Large intestine (tissue), 3 donors: ENCODE measurements around the gene CASS4. TPM values are rescaled to one million over a fixed set of nuclear protein-coding genes. Genes with fewer than 3 reads are reported as not detected.
"Not testable (repeated sequence)": the region's sequence is repeated elsewhere in the genome, so short reads cannot be mapped to it uniquely, and the experiment has no call there.

Experiments used
- DNase-seq, 2 donors: peaks; one replicate each; pipeline versions ENCODE4 v3.0.0 to v3.0.0-alpha.2; 2013
- H3K27ac ChIP-seq: one replicate; pipeline ENCODE4 v1.5.1; 2013; ENCODE audit warnings: low read length
- H3K27me3 ChIP-seq: 2 replicates; pipeline ENCODE4 v1.6.1; 2013; ENCODE audit warnings: low read length; ENCODE audit not compliant: control insufficient read depth, insufficient read depth
- H3K36me3 ChIP-seq: 2 replicates; pipeline ENCODE4 v1.6.1; 2013; ENCODE audit warnings: low read length; ENCODE audit not compliant: control insufficient read depth, insufficient read depth
- H3K4me1 ChIP-seq: one replicate; pipeline ENCODE4 v1.6.1; 2013; ENCODE audit warnings: low read length; ENCODE audit not compliant: control insufficient read depth, insufficient read depth
- H3K4me3 ChIP-seq: one replicate; pipeline ENCODE4 v1.5.1; 2013; ENCODE audit warnings: low read length
- H3K9me3 ChIP-seq: one replicate; pipeline ENCODE4 v1.6.1; 2013; ENCODE audit warnings: mild to moderate bottlenecking, low read depth, low read length, moderate library complexity; ENCODE audit not compliant: control insufficient read depth
- WGBS: methylation state at CpG from one replicate; pipeline ENCODE4 v1.1.5; 2013; ENCODE audit warnings: low lambda C conversion rate; ENCODE audit not compliant: insufficient coverage; 5-methylcytosine and 5-hydroxymethylcytosine counted together
- polyA plus RNA-seq: library from polyadenylated mRNA; unstranded; fragments of 120-200 nt; gene quantifications from one replicate; pipeline ENCODE4 v1.2.1, GENCODE V29; 2013

CASS4 gene
- polyA plus RNA-seq, 1 donor, result 1.2 TPM

DNA sequence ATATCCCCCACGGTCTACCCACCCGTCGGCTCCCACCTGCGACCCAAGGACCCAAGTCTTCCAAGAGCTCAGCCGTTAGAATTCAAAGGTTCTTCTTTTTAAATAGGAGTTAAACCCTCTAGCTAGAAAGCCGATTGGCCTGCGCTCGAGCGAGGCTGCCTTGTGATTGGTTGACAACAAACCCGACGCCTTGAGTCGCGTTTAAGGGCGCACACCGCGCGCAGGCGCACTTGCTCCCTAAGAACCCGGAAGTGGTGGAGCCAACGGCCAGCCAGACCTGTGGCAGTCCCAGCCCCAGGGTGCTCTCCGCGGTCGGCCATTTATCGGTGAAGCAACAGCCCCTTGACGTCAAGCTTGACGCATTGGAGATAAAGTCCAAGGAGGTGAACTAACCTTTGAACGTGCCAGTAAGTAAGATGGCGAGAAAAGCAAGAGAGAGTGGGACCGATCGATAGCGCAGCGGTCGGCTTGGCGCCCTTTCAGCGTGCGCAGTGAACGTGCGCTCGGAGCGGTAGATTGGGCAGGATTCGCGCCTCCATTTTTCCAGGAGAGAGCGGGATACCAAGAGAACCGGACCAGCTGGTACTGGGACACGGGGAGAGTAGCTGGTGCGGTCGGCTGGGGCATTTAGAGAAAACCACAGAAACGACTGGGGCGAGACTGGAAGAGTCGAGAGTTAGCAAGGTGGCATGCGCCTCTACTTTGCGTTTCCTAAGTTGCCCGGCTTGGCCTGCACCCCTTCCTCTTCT is 19.8 kb upstream of the CASS4 start, which contains the start of the genes AURKA and CSTF1:
Gene AURKA (minus strand): TSS at position 84 of the 749 bp plus-strand sequence. CDS start 4,018 bp downstream, outside the sequence.
Gene CSTF1 (plus strand): TSS at position 514 of the 749 bp plus-strand sequence. CDS start 2,908 bp downstream, outside the sequence.
- no CpG with 5 or more reads among the region's 53 CpGs for WGBS
- Histone ChIP-seq H3K27ac (peak within 1 kb of the TSS; percentile 76), H3K4me1 (peaks cover 4% of the 10 kb centered on the region), H3K36me3 (peaks cover 28% of the 10 kb centered on the region), H3K4me3 (peak within 1 kb of the TSS; percentile 78), H3K9me3 (no peaks in the 10 kb centered on the region), H3K27me3 (no peaks in the 10 kb centered on the region)
- peak; percentile 100 for DNase-seq

DNA sequence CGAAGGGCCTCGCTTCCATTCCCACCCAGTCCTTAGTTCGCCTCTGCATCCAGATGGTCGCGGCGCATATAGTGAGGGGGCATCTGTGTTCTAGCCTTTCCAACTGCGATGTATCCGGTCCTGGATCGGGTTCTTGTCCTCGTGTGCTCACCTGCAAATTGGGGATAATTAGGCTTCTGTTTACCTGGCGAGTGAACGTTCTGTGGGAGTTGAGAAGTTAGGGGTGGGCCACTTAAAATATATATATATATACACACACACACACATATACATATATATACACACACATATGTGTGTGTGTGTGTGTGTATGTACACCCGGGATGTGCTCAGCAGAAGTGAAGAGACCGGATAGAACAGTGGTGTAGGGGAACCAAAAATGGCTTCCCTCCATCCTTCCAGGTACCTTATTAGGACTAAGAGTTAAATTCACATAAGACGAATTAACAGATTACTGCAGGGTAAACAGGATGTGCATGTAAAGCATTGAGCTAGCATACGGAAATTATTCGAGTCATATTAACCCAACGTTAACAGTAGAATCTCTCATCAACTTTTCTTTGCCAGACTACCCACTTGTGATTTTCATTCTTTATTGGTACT is 19.1 kb upstream of the CASS4 start:
- Histone ChIP-seq H3K4me1 (peaks cover 4% of the 10 kb centered on the region), H3K36me3 (peaks cover 33% of the 10 kb centered on the region), H3K27ac (peak overlapping the region; percentile 76), H3K27me3 (no peaks in the 10 kb centered on the region), H3K9me3 (no peaks in the 10 kb centered on the region), H3K4me3 (peak overlapping the region; percentile 78)
- DNase-seq, result peak in 1 of 2 donors; percentile 29
- WGBS, result 8% methylated on average over 2 of the region's 18 CpGs

DNA sequence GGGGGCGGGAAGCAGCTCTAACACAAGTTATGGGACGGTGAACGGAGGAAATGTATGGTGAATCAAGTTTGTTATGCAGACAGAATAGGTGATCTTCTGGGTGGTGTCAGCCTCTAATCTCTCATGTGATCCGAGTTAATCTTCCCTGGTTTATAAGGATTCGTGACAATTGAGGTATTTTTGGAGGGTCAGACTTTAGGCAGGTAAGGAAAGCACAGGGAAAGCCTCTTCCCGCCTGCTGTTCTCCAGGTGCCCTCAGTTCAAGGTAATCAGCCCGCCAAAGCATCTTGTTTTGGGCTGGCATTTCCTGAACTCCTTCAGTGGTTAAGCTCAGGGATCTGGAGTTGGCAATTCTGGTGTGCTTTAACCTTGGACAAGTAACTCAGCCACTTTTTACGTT is 18.4 kb upstream of the CASS4 start:
- Histone ChIP-seq H3K9me3 (no peaks in the 10 kb centered on the region), H3K4me3 (peak overlapping the region; percentile 78), H3K27me3 (no peaks in the 10 kb centered on the region), H3K4me1 (peaks cover 4% of the 10 kb centered on the region), H3K36me3 (peaks cover 34% of the 10 kb centered on the region), H3K27ac (no peak overlapping the region)
- peak in 1 of 2 donors; percentile 24 for DNase-seq
- WGBS, result no CpG with 5 or more reads among the region's 8 CpGs

DNA sequence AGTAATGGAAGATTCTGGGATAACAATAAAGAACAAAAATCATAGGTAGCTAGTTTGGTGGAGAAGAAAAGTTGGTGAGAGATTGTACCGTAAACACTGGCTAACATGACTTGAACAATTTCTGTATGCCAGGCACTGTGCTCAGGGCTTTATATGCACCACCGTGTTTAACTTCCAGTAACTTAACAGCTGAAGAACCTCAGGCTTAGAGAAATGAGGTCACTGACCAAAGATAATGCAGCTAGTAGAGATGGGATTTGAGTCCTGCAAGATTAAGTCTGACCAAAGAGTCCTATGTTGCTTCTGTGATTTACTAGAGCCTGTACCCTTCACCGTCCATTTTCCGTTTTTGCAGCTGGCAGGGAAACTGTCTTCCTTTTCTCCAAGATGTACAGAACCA is 16.9 kb upstream of the CASS4 start:
- H3K36me3 ChIP-seq, result peaks cover 40% of the 10 kb centered on the region
- H3K4me3 ChIP-seq, result no peak overlapping the region
- peaks cover 4% of the 10 kb centered on the region for H3K4me1 ChIP-seq
- DNase-seq, result no peak
- 80% methylated on average over 2 of the region's 4 CpGs for WGBS
- H3K9me3 ChIP-seq, result no peaks in the 10 kb centered on the region
- no peak overlapping the region for H3K27ac ChIP-seq
- H3K27me3 ChIP-seq, result no peaks in the 10 kb centered on the region

DNA sequence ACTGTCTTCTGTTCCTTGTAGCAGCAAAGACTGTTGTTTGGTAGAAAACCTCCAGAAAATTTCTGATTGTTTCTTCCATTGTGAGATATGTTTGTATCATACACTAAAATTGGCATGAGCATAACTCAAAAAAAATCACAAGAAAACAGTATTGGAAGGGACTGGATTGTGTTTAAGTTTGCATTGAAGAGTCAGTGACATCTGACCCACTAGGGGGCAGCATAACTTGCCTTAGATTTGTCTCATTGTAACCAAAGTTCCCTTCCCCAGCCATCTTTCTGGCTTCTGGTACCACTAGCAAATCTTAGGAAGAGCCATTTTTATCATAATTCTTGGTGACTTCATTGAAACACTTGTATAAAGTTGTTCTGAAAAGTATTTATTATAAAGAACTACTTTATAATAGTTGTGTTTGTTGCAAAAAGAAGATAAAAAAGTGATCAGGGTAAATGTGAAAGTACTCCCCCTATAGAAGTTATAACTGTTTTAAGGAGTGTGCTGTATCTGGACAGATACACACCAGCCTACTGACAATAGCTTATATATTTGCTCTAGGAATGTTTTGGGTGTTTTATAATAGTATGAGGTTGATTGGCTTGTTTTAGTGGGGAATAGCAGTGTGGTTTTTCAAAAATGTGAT is 11.9 kb upstream of the CASS4 start:
- H3K4me1 ChIP-seq, result no peaks in the 10 kb centered on the region
- DNase-seq, result peak; percentile 43 to 44
- H3K4me3 ChIP-seq, result no peak overlapping the region
- H3K9me3 ChIP-seq, result no peaks in the 10 kb centered on the region
- peaks cover 66% of the 10 kb centered on the region for H3K36me3 ChIP-seq
- no peaks in the 10 kb centered on the region for H3K27me3 ChIP-seq
- H3K27ac ChIP-seq, result no peak overlapping the region

DNA sequence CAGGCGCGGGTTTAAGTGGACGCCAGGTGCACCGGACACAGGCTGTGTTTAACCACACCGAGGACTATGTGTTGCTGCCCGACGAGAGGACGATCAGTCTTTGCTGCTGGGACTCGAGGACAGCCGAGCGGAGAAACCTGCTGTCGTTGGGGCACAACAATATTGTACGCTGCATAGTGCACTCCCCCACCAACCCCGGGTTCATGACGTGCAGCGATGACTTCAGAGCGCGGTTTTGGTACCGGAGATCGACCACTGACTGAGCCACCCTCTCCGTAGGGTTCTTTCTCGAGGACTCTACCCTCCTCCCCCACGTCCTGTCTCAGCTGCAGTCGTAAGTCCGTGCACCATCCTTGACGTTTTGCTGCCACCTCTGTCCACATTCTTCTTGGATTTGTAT is 8.6 kb upstream of the CASS4 start:
- no peak overlapping the region for H3K4me3 ChIP-seq
- WGBS, result 92% methylated on average over 6 of the region's 26 CpGs
- no peaks in the 10 kb centered on the region for H3K9me3 ChIP-seq
- H3K27ac ChIP-seq, result no peak overlapping the region
- no peak for DNase-seq
- no peaks in the 10 kb centered on the region for H3K4me1 ChIP-seq
- peaks cover 57% of the 10 kb centered on the region for H3K36me3 ChIP-seq
- no peaks in the 10 kb centered on the region for H3K27me3 ChIP-seq

DNA sequence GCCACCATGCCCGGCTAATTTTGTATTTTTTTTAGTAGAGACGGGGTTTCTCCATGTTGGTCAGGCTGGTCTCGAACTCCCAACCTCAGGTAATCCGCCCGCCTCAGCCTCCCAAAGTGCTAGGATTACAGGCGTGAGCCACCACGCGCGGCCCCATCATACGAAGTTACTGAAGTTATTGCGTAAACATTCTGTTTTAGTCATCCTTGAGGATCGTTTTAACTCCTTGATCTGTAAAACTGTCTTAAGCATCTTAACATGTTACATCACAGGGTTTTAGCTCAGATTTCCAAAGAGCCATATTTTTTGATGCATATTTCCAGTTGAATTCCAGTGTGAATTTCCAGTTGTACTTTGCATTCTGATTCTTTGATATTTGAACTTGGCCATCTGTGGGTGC is 6.7 kb upstream of the CASS4 start:
- H3K9me3 ChIP-seq, H3K27me3 ChIP-seq, H3K4me3 ChIP-seq, DNase-seq, H3K27ac ChIP-seq, H3K4me1 ChIP-seq: not testable (repeated sequence)
- 79% methylated on average over 2 of the region's 12 CpGs for WGBS
- H3K36me3 ChIP-seq, result peaks cover 54% of the 10 kb centered on the region

DNA sequence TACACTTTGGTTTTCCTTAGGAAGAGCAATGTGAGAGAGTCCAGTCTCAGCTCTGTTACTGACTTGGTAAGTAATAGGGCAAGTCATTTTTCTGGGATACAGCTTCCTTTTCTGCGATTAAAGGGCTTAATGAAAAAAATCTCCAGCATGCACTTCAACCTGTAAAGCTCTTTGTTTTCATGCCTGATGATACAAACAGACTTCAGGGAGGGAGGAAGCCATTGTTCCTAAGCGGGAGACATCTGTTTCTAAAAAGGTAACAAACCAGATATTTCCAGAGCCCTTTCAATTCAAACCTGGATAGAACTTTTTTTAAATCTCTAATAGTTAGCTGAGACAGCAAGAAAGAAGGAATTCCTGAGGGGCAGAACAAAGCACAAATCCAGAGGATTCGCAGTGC is 5.2 kb upstream of the CASS4 start:
- Histone ChIP-seq H3K27me3 (no peaks in the 10 kb centered on the region), H3K27ac (no peak overlapping the region), H3K36me3 (peaks cover 45% of the 10 kb centered on the region), H3K9me3 (no peaks in the 10 kb centered on the region), H3K4me1 (no peaks in the 10 kb centered on the region), H3K4me3 (no peak overlapping the region)
- 100% methylated on average over 2 of the region's 3 CpGs for WGBS
- no peak for DNase-seq

DNA sequence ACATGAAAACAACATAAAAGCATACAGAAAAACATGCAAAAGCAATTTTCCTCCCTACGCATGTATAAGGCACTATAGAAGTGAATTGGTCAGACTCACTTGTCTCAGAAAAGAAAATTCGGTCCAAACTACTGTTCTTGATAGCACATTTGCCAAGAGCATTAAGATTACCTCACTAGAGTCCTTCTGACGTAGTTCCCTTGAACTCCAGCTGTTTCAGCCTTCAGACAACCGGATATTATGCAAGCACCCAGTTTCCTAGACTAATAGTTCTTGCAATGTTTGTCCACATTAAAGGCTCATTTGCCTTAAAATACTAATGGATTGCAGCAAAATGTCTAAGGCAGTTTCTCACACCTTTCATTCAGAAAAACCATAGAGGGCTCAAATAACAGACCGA is 2.5 kb upstream of the CASS4 start:
- Histone ChIP-seq H3K27me3 (no peaks in the 10 kb centered on the region), H3K9me3 (no peaks in the 10 kb centered on the region), H3K4me1 (no peaks in the 10 kb centered on the region), H3K27ac (no peak overlapping the region), H3K36me3 (peaks cover 31% of the 10 kb centered on the region), H3K4me3 (no peak overlapping the region)
- WGBS, result 100% methylated on average over 1 of the region's 5 CpGs
- DNase-seq, result no peak

DNA sequence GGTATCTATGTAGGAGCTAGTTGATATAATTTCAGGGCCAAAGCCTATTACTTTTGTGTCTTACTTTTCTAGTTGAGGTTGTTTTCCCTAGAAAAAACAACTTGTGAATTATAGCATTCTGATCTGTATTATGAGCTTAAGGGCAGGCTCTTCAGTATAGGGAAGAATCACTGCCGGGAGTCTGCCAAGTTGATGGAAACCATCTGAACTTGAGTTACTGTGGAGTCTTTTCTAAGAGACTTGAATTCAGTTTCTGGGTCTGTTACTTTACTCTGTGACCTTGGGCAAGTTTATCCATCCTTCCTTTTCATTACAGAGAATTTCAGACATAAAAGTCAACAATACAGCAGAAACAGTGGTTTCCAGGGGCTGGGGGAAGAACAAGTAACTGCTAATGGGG is 2.1 kb upstream of the CASS4 start:
- no peak for DNase-seq
- Histone ChIP-seq H3K4me3 (no peak overlapping the region), H3K9me3 (no peaks in the 10 kb centered on the region), H3K27me3 (no peaks in the 10 kb centered on the region), H3K4me1 (no peaks in the 10 kb centered on the region), H3K36me3 (peaks cover 29% of the 10 kb centered on the region), H3K27ac (no peak overlapping the region)
- no CpG with 5 or more reads among the region's 1 CpG for WGBS
